GM21423 (cell line): ENCODE results near the gene UBE2E1.
"Not testable (repeated sequence)": the region's sequence is repeated elsewhere in the genome, so short reads cannot be mapped to it uniquely, and the experiment has no call there.

Experiments used
- ATAC-seq: cut with Tn5 transposase; IDR thresholded peaks from one replicate; pipeline ENCODE4 v1.9.1; 2021; ENCODE audit warnings: mild to moderate bottlenecking, moderate library complexity; ENCODE audit not compliant: unreplicated experiment

Gene UBE2E1

DNA sequence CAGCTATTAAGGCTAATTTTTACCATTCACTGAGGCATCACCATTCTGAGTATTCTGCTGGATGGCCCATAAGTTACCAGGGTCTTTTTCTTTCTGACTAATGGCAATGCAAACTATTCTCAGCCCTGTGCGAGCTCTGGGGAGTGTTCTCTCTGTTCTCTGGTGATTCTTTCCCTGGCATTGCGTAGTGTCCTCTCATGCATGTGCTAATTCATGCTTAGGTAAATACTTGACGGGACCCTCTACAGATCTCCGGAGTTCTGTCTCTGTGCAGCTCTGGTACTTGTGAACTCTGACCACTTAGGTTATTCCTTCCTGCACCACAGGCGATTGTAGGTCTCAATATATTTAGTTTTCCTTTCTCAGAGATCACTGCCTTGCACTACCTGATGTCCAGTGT is 34.8 kb downstream of the UBE2E1 start:
- ATAC-seq: no peak

DNA sequence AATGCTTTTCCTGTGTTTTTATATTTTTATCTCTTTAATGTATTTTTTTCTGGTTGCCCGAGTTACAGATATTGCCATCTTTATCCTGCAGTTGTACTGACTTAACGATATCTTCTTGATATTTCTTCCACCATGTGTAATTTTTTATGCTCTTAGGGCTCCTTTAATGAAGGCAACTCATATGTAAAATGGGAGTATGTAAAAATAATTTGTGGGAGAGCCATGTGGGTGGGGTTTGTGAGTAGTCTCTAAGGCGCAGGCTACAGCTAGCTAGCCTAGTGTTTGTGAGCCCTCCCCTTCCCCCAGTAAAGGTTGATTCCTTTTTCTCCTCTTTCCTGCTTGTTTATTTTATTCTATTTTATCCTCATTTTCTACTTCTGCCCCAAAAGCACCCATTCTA is 38.1 kb downstream of the UBE2E1 start:
- no peak for ATAC-seq

DNA sequence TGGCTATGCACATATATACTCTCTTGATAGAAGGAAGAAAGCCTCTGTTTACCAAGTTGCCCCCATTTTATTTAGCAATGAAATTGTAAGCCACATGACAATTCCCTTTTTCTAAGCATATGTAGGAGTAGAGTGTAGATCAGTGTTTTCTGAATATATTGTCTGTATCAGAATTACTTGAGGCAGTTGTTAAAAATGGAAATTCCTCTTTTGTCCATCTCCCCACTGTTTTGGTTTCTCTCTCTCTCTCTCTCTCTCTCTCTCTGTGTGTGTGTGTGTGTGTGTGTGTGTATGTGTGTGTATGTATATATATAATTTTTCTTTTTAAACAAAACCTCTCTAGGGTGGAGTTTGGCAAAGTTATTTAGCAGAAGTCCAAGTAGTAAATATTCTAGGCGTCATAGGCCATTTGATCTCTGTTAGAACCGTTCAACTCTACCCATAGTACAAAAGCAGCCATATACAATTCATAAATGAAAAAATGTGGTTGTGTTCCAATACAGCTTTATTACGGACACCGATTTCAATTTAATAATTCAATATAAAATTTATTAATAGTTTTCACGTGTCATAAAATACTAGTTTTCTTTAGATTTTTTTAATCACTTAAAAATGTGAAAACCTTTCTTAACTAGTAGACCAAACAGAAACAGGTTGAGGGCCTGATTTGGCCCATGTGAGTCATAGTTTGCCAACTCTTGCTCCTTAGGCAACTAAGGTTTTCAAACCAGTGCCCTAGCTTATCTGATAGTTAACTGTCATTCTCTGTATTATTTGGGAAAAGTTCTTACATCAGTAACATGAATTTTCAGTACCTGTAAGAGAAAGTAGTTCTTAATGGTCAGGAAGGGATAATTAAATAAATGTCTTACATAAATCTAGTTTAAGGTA is 39.8 kb downstream of the UBE2E1 start:
- ATAC-seq: no peak

DNA sequence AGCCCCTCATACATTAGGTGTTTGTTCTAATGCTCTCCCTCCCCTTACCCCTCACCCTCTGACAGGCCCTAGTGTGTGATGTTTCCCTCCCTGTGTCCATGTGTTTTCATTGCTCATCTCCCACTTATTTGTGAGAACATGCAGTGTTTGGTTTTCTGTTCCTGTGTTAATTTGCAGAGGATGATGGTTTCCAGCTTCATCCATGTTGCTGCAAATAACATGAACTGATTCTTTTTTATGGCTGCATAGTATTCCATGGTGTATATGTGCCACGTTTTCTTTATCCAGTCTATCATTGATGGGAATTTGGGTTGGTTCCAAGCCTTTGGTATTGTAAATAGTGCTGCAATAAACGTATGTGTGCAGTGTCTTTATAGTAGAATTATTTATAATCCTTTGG is 43.7 kb downstream of the UBE2E1 start:
- not testable (repeated sequence) for ATAC-seq

DNA sequence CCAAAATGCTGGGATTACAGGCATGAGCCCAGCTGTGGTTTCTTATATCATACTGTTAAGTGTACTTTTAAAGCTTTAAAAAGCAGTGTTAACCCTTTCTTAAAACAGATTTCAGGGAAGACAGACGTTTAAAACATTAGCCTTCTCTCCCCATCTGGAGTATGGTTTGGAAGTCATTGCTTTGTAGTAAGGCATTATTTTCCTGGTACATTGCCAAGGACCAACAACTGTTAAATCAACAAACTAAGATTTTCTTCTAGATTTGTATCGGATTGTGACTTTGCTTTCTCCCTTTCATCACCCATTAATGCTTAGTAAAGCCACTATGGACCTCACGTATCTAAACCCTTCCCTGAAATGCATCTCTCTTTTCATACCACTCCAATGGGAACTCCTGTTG is 50.5 kb downstream of the UBE2E1 start:
- no peak for ATAC-seq

DNA sequence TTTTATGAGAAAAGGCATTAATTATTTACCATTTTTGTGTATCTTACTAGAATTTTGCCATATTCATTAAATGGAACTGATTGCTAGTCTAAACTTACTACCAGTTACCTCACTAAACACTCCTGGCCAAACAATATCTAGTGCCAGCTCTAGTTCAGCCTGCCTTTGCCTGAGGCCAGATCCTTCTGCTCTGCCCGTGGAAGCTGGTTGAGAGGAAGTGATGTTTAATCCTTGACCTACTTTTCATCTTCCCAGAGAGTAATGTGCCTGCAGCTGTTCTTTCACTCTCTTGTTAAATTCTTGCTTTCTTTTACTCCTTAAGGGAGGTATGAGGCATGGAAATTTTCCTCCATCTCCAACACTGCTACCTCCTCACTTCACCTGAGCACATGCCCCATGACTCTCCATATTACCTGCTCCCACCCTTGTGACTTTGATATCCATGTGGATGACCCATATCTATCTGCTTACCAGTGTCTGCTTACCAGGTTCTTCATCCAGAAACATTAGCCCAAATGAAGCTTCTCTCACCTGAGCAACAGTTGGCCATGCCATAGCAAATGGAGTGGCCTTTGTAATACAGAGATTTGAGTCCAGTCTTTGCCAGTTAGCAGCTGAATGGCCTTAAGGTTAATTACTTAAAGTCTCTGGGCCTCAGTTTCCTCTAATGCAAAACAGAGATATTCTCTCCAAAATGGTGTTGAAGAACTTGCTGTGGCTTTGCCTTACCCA is 53.4 kb downstream of the UBE2E1 start:
- ATAC-seq: no peak

DNA sequence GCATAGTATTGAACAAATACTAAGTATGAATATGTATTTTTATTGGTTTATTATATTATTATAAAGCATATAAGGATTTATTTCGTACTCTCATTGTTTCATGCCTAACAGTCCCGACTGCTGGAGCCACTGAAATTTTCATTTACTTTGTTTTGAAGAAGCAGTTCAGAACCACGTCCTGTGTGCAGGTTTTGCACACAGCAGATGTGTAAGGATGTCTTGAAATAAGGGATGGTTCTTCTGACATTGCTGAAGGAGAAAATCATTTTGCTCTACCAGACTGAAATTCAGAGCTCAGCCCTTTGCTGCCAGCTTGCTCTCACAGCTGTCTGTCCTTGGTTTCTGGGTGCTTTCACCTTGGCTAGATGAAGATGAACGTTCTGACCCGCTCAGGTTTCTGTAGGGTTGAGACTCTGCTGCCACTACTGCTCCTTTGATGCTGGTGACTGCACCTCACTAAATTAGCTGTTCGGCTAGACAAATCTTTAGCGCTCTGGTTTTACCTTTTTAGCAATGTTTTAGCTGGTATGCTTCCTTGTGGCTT is 54.2 kb downstream of the UBE2E1 start:
- ATAC-seq: no peak

DNA sequence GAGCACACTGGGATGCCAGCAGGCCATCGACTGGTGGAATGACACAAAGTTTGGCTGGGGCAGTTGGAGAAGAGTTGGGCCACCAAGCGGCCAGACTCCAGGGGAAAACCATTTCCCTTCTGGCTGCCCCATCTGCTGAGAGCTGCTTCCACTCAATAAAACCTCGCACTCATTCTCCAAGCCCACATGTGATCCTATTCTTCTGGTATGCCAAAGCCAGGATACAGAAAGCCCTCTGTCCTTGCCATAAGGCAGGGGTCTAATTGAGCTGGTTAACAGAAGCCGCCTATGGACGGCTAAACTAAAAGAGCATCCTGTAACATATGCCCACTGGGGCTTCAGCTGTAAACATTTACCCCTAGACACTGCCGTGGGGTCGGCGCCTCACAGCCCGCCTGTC is 55.9 kb downstream of the UBE2E1 start:
- no peak for ATAC-seq

DNA sequence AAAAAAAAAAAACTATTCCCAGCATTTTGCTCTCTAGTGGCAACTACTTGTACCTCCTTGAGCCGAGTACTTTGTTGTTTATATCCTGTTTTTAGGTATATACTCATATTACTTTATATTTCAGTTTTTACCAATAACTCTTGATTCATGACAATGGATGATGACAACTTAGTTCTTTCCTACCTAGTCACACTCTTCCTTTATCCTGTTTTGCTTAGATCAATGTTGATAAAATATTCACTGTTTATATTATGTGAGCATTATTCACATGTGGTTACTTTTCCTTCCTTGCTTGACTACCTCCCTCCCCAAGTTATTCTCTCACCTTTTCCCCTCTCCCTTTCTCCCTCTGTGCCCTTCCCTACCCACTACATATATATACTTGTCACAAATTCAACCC is 57.3 kb downstream of the UBE2E1 start:
- no peak for ATAC-seq

DNA sequence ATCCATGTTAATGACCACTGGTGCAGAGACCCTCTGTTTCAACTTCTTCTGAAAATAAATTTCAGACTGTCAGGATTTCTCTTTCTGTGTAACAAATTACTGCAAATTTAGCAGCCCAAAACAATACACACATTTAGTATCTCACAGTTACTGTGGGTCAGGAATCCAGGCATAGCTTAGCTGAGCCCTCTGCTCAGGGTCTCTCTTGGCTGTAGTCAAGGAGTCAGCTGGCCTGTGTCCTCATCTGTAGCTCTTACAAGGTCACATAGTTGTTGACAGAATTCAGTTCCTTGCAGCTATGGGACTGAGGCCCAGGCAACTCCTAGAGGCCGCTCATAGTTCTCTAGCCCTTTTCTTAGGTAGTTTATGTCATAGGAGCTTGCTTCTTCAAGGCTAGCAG is 59.2 kb downstream of the UBE2E1 start:
- no peak for ATAC-seq

DNA sequence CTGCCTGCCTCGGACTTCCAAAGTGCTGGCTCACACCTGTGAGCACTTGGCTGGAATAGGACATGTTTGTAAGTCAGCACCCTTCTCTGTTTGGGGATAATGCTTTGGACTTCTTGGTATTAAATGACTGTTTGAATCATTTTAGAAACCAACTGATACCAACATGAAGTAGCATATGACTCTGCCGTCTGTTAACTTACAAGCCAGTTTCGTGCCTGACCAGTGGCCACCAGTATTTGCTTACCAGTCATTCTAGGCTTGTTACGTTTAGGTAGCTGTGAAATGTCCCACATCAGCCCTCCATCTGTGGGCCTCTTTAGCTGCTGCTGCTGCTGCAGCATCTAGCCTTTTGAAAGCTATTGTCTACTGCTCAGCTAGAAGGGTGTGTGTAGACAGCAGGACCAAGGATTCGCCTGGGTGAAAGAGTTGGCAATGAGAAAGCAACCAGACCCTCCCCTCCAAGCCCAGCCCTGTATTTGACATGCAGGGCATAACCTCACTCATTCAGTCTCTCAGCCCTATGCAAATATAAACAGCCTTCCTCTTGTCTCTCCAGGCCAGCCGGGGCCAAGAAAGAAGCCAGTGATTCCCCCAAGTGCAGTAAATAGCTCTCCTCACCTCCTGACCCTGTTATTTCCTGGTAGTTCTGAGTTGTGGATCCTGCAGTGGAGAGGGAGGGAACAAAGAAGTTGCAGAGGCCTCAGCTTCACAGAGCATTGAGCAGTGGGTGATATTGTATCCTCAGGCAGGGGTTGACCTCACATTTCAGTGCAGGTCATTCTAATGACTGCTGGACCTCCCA is 60.0 kb downstream of the UBE2E1 start:
- peak; percentile 74 for ATAC-seq

DNA sequence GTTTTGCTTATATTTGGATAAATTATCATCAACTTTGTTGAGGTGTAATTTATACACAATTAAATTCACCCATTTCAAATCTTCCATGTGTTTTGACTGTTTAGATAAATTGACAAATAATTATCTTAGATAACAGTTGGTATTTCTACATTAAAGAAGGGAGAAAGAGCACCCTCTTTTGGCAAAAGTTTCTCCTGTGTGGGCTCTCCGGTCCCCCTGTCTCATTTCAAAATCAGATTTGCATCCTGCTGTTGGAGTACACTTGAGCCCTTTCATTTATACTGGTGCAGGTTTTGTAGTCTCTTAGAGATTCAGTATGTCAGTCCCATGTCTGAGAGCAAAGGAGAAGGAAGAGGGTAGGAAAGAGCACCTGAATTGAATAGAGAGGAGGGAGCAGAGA is 61.6 kb downstream of the UBE2E1 start:
- no peak for ATAC-seq

DNA sequence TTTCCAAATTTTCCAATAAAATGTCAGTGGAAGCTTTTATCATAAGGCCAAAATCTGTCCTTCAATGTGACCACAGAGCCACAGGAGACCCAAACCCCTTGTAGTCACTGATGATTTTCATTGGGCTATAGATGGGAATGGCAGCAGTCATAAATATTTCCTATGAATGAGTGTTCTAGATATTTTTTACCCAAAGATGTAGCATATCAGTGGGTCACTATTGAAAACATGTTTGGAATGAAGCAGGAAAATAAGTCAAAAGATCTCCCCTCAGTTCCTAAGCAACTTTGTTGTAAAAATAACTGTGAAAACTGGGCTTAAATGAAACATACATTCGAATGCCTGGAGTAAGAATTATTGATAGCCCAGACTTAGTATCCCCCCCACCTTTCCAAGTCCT is 62.1 kb downstream of the UBE2E1 start:
- ATAC-seq: no peak

DNA sequence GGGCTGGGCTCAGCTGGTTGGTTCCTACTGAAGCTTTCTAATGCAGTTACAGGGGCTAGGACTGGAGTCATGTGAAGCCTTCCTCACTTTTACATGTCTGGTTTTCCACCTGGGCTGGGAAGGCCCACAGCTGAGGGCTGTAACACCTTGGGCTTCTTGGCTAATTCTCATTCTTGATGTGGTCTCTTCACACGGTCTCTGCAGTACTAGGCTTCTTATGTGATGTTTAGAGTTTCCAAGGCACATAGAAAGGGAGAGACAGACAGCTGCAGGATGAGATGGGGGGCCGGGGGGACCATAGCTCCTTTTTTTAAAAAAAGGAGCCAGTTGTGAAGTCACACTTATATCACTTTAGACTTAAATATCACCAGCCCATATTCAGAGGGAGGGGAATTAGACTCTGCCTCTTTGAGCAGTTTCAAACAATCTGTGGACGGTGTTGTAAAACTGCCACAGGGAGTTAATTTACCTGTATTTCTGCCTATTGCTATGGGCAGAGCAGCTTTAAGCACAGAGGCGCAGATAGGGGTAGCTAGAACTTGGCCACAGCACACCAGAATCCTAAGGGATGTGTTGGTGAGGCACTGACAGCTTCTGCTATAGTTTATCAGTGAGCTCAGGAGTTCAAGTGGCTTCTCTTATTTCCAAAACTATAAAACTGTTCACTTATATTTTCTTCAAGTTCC is 64.4 kb downstream of the UBE2E1 start:
- no peak for ATAC-seq

DNA sequence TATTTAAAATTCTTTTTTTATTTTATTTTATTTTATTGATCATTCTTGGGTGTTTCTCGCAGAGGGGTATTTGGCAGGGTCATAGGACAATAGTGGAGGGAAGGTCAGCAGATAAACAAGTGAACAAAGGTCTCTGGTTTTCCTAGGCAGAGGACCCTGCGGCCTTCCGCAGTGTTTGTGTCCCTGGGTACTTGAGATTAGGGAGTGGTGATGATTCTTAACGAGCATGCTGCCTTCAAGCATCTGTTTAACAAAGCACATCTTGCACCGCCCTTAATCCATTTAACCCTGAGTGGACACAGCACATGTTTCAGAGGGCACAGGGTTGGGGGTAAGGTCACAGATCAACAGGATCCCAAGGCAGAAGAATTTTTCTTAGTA is 64.9 kb downstream of the UBE2E1 start:
- not testable (repeated sequence) for ATAC-seq

DNA sequence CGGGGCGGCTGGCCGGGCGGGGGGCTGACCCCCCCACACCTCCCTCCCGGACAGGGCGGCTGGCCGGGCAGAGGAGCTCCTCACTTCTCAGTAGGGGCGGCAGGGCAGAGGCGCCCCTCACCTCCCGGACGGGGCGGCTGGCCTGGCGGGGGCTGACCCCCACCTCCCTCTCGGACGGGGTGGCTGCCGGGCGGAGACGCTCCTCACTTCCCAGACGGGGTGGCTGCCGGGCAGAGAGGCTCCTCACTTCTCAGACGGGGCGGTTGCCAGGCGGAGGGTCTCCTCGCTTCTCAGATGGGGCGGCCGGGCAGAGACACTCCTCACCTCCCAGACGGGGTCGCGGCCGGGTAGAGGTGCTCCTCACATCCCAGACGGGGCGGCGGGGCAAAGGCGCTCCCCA is 65.6 kb downstream of the UBE2E1 start:
- not testable (repeated sequence) for ATAC-seq

DNA sequence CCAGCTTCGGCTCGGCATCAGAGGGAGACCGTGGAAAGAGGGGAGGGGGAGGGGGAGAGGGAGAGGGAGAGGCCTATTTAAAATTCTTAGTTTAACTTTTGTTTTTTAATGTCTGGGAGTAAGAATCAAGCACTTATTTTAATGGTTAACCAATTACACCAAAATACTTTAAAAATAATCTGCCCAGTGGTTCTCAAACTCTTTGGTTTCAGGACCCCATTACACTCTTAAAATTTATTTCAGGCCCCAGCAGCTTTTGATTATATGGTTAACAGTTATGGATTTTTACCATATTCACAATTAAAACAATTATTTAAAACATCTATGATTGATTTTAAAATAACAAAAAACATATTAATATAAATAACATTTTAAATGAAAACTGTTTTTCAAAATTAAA is 66.6 kb downstream of the UBE2E1 start:
- no peak for ATAC-seq

DNA sequence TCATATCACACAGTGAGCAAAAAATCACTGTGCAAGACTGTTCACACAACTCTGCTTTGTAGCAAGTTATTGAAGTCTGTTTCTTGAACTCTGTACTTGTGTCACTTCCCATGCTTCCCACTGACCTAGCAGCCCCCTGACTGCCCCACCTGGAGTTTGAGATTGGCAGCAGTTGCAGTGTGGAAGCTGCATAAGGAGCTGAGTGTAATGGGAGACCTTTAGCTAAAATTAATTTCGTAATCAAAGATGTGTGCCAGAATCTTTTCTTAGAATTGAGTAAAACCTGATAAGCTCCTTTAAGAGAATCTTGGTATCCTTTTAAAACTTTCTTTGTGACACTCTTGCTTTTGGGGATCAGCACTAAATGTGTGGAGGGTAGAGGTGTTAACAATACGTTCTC is 68.2 kb downstream of the UBE2E1 start:
- no peak for ATAC-seq

DNA sequence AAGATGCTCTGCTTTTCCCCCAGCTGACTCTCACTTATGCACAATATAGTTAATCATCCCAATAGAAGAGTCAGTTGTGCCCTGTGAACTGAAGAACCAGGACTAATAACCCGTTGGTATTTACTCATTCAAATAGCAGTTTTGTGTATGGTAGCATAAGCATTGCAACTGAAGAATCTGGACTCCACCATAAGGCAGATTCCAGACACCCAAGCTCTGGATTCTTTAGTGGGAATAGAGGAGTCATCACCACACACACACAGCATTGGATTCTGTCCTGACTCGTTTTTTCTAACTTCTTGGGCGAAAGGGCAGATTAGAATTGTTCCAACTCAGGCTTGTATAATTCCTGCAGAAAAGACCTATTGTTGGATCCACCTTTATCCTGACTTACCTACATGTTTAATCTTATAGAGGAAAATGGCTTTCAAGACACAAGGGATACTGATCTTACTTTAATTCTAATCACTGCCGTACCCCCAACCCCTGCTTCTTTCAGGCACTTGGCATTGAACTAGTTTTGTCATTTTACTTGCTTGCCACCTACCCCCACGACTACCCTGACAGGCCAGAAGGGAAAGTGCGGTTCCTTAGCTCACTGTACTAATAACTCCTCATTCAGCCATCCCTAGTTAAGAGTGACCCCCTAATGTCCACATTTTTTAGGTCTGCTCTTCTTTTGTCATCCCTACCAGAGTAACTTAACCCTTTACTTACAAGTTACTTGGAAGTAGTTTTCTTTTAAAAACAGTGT is 68.8 kb downstream of the UBE2E1 start:
- ATAC-seq: no peak
